GM12878 (cell line): ENCODE data around the gene DESI2.

Experiments
- BCL11A ChIP-seq: IDR thresholded peaks from 2 replicates; pipeline ENCODE4 v1.6.1; 2011; ENCODE audit warnings: low read depth, low read length
- BCLAF1 ChIP-seq: fragments of 450-650 bp; IDR thresholded peaks from 2 replicates; pipeline ENCODE4 v1.6.1; 2017; ENCODE audit warnings: antibody characterized with exemption, mild to moderate bottlenecking, moderate library complexity
- CEBPB ChIP-seq, 2 experiments: fragments of 150-350 bp in 1 of 2; IDR thresholded peaks; 2 replicates each; pipeline ENCODE4 v1.6.1; 2012 to 2014; ENCODE audit warnings: low read depth in 2 of 2, low read length in 2 of 2, borderline replicate concordance in 1 of 2, inconsistent platforms in 1 of 2
- EGR1 ChIP-seq, 2 experiments: IDR thresholded peaks; 1 replicate in 1 of 2; 2 replicates in 1 of 2; pipeline ENCODE4 v1.6.1; 2011 to 2012; ENCODE audit warnings: low read depth in 2 of 2, low read length in 2 of 2, borderline replicate concordance in 1 of 2, mild to moderate bottlenecking in 1 of 2, moderate library complexity in 1 of 2
- EZH2 ChIP-seq: IDR thresholded peaks from 2 replicates; pipeline ENCODE4 v1.6.1; 2012; ENCODE audit warnings: low read depth, mild to moderate bottlenecking, control low read depth, inconsistent platforms, low read length, borderline replicate concordance; ENCODE audit not compliant: control insufficient read depth
- GATAD2B ChIP-seq: fragments of 450-650 bp; conservative IDR thresholded peaks from 2 replicates; pipeline ENCODE4 v1.6.1; 2017; ENCODE audit warnings: low read depth, mild to moderate bottlenecking, moderate library complexity
- NR2C2 ChIP-seq: IDR thresholded peaks from 2 replicates; pipeline ENCODE4 v1.6.1; 2011; ENCODE audit warnings: borderline replicate concordance, low read depth; ENCODE audit not compliant: control insufficient read depth, insufficient read length
- PAX8 ChIP-seq: fragments of 450-650 bp; IDR thresholded peaks from 2 replicates; pipeline ENCODE4 v1.6.1; 2017; ENCODE audit warnings: mild to moderate bottlenecking, moderate library complexity
- POLR2A ChIP-seq: IDR thresholded peaks from 2 replicates; pipeline ENCODE4 v1.6.1; 2011; ENCODE audit warnings: low read depth, mild to moderate bottlenecking, low read length
- RCOR1 ChIP-seq: conservative IDR thresholded peaks from 2 replicates; pipeline ENCODE4 v1.6.1; 2012; ENCODE audit warnings: low read depth, low read length, improper control_type of control experiment
- SIN3A ChIP-seq: IDR thresholded peaks from 2 replicates; pipeline ENCODE4 v1.6.1; 2012; ENCODE audit warnings: low read depth, low read length, improper control_type of control experiment
- TF ChIP-seq, protein P1 (sequence below): IDR thresholded peaks from 2 replicates; pipeline ENCODE4 v1.6.1; 2012; ENCODE audit warnings: mild to moderate bottlenecking, low read depth, low read length
- TF ChIP-seq, protein P2 (sequence below), 3 experiments: IDR thresholded peaks in 2 of 3; conservative IDR thresholded peaks in 1 of 3; 2 replicates each; pipeline ENCODE4 v1.5.1; 2011; ENCODE audit warnings: low read depth in 3 of 3, low read length in 3 of 3, mild to moderate bottlenecking in 3 of 3, control low read depth in 2 of 3, moderate library complexity in 2 of 3, inconsistent platforms in 1 of 3, mixed read lengths in 1 of 3; ENCODE audit not compliant: control insufficient read depth in 2 of 3, insufficient read depth in 1 of 3; ENCODE audit errors: extremely low read depth in 1 of 3

GRCh38 chr1:244614113-244614836 lies 38.7 kb upstream of the DESI2 start:
- TF ChIP-seq EZH2: no peak
- no peak for TF ChIP-seq CEBPB (IDR thresholded peaks at IDR 0.05; ENCODE audit: borderline replicate concordance in 1 of 2, low read depth in 2 of 2, low read length in 2 of 2)
- TF ChIP-seq, protein P1, sequence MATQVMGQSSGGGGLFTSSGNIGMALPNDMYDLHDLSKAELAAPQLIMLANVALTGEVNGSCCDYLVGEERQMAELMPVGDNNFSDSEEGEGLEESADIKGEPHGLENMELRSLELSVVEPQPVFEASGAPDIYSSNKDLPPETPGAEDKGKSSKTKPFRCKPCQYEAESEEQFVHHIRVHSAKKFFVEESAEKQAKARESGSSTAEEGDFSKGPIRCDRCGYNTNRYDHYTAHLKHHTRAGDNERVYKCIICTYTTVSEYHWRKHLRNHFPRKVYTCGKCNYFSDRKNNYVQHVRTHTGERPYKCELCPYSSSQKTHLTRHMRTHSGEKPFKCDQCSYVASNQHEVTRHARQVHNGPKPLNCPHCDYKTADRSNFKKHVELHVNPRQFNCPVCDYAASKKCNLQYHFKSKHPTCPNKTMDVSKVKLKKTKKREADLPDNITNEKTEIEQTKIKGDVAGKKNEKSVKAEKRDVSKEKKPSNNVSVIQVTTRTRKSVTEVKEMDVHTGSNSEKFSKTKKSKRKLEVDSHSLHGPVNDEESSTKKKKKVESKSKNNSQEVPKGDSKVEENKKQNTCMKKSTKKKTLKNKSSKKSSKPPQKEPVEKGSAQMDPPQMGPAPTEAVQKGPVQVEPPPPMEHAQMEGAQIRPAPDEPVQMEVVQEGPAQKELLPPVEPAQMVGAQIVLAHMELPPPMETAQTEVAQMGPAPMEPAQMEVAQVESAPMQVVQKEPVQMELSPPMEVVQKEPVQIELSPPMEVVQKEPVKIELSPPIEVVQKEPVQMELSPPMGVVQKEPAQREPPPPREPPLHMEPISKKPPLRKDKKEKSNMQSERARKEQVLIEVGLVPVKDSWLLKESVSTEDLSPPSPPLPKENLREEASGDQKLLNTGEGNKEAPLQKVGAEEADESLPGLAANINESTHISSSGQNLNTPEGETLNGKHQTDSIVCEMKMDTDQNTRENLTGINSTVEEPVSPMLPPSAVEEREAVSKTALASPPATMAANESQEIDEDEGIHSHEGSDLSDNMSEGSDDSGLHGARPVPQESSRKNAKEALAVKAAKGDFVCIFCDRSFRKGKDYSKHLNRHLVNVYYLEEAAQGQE: no peak
- no peak for TF ChIP-seq SIN3A
- no peak for TF ChIP-seq BCL11A
- TF ChIP-seq GATAD2B: no peak
- TF ChIP-seq BCLAF1: no peak
- TF ChIP-seq, protein P2, sequence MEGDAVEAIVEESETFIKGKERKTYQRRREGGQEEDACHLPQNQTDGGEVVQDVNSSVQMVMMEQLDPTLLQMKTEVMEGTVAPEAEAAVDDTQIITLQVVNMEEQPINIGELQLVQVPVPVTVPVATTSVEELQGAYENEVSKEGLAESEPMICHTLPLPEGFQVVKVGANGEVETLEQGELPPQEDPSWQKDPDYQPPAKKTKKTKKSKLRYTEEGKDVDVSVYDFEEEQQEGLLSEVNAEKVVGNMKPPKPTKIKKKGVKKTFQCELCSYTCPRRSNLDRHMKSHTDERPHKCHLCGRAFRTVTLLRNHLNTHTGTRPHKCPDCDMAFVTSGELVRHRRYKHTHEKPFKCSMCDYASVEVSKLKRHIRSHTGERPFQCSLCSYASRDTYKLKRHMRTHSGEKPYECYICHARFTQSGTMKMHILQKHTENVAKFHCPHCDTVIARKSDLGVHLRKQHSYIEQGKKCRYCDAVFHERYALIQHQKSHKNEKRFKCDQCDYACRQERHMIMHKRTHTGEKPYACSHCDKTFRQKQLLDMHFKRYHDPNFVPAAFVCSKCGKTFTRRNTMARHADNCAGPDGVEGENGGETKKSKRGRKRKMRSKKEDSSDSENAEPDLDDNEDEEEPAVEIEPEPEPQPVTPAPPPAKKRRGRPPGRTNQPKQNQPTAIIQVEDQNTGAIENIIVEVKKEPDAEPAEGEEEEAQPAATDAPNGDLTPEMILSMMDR (IDR thresholded peaks at IDR 0.05 in 2 of 3, conservative IDR thresholded peaks at IDR 0.05 in 1 of 3; ENCODE audit: control insufficient read depth in 2 of 3, extremely low read depth in 1 of 3, insufficient read depth in 1 of 3, low read depth in 3 of 3, low read length in 3 of 3): no peak
- TF ChIP-seq RCOR1: no peak
- TF ChIP-seq POLR2A: no peak
- TF ChIP-seq EGR1 (IDR thresholded peaks at IDR 0.05; ENCODE audit: borderline replicate concordance in 1 of 2, low read depth in 2 of 2, low read length in 2 of 2): no peak
- no peak for TF ChIP-seq PAX8
- TF ChIP-seq NR2C2: no peak
